Measurements from ENCODE around the gene ZFYVE26. TPM values are rescaled to one million over a fixed set of nuclear protein-coding genes. Genes with fewer than 3 reads are reported as not detected.
A peak's percentile ranks its signal among the peaks of the same experiment; 100 is the strongest.

The ZFYVE26 gene
- total and polyA plus RNA-seq, 10 of the 15 experiments (the other 5 are each of a cell fraction or from before 2014, with no cell fraction given), result 1.00 to 25.6 (median 12.0) TPM

GRCh38 chr14:67819563-67820421 lies 3.4 kb upstream of the ZFYVE26 start, which contains the start of gene RAD51B (continued):
- TF ChIP-seq SPI1 (IDR thresholded peaks at IDR 0.05; ENCODE audit: borderline replicate concordance, insufficient read depth, low read depth, low read length) (0 out of 2 replicates have a peak, but pooled peaks have one; percentile 1), ATF7 (IDR thresholded peaks at IDR 0.05; ENCODE audit: low read depth) (0 out of 2 replicates have a peak, but pooled peaks have one; percentile 15), CREM (IDR thresholded peaks at IDR 0.05; ENCODE audit: low read depth) (peak; percentile 81), NFXL1 (IDR thresholded peaks at IDR 0.05; ENCODE audit: borderline replicate concordance) (no peak), PAX8 (IDR thresholded peaks at IDR 0.05) (no peak), NFYA (IDR thresholded peaks at IDR 0.05; ENCODE audit: borderline replicate concordance, low read depth, low read length) (peak; percentile 72; the same call in 1 of the 2 replicates), EED (IDR thresholded peaks at IDR 0.05; ENCODE audit: low read depth) (peak; percentile 38), CHD2 (IDR thresholded peaks at IDR 0.05; ENCODE audit: borderline replicate concordance, low read depth, low read length) (peak; percentile 94), RUNX3 (IDR thresholded peaks at IDR 0.05; ENCODE audit: low read length) (peak; percentile 76), MXI1 (IDR thresholded peaks at IDR 0.05; ENCODE audit: low read depth, low read length) (peak; percentile 27; the same call in 1 of the 2 replicates), TCF12 (IDR thresholded peaks at IDR 0.05; ENCODE audit: low read depth, low read length) (no peak), PML (IDR thresholded peaks at IDR 0.05; ENCODE audit: low read length) (peak; percentile 64; the same call in 1 of the 2 replicates)
- TF ChIP-seq, protein P1, sequence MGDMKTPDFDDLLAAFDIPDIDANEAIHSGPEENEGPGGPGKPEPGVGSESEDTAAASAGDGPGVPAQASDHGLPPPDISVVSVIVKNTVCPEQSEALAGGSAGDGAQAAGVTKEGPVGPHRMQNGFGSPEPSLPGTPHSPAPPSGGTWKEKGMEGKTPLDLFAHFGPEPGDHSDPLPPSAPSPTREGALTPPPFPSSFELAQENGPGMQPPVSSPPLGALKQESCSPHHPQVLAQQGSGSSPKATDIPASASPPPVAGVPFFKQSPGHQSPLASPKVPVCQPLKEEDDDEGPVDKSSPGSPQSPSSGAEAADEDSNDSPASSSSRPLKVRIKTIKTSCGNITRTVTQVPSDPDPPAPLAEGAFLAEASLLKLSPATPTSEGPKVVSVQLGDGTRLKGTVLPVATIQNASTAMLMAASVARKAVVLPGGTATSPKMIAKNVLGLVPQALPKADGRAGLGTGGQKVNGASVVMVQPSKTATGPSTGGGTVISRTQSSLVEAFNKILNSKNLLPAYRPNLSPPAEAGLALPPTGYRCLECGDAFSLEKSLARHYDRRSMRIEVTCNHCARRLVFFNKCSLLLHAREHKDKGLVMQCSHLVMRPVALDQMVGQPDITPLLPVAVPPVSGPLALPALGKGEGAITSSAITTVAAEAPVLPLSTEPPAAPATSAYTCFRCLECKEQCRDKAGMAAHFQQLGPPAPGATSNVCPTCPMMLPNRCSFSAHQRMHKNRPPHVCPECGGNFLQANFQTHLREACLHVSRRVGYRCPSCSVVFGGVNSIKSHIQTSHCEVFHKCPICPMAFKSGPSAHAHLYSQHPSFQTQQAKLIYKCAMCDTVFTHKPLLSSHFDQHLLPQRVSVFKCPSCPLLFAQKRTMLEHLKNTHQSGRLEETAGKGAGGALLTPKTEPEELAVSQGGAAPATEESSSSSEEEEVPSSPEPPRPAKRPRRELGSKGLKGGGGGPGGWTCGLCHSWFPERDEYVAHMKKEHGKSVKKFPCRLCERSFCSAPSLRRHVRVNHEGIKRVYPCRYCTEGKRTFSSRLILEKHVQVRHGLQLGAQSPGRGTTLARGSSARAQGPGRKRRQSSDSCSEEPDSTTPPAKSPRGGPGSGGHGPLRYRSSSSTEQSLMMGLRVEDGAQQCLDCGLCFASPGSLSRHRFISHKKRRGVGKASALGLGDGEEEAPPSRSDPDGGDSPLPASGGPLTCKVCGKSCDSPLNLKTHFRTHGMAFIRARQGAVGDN (IDR thresholded peaks at IDR 0.05), result 0 out of 2 replicates have a peak, but pooled peaks have one; percentile 12
- TF ChIP-seq, protein P2, sequence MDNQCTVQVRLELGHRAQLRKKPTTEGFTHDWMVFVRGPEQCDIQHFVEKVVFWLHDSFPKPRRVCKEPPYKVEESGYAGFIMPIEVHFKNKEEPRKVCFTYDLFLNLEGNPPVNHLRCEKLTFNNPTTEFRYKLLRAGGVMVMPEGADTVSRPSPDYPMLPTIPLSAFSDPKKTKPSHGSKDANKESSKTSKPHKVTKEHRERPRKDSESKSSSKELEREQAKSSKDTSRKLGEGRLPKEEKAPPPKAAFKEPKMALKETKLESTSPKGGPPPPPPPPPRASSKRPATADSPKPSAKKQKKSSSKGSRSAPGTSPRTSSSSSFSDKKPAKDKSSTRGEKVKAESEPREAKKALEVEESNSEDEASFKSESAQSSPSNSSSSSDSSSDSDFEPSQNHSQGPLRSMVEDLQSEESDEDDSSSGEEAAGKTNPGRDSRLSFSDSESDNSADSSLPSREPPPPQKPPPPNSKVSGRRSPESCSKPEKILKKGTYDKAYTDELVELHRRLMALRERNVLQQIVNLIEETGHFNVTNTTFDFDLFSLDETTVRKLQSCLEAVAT (IDR thresholded peaks at IDR 0.05), result 0 out of 2 replicates have a peak, but pooled peaks have one; percentile 2
- TF ChIP-seq, protein P3, sequence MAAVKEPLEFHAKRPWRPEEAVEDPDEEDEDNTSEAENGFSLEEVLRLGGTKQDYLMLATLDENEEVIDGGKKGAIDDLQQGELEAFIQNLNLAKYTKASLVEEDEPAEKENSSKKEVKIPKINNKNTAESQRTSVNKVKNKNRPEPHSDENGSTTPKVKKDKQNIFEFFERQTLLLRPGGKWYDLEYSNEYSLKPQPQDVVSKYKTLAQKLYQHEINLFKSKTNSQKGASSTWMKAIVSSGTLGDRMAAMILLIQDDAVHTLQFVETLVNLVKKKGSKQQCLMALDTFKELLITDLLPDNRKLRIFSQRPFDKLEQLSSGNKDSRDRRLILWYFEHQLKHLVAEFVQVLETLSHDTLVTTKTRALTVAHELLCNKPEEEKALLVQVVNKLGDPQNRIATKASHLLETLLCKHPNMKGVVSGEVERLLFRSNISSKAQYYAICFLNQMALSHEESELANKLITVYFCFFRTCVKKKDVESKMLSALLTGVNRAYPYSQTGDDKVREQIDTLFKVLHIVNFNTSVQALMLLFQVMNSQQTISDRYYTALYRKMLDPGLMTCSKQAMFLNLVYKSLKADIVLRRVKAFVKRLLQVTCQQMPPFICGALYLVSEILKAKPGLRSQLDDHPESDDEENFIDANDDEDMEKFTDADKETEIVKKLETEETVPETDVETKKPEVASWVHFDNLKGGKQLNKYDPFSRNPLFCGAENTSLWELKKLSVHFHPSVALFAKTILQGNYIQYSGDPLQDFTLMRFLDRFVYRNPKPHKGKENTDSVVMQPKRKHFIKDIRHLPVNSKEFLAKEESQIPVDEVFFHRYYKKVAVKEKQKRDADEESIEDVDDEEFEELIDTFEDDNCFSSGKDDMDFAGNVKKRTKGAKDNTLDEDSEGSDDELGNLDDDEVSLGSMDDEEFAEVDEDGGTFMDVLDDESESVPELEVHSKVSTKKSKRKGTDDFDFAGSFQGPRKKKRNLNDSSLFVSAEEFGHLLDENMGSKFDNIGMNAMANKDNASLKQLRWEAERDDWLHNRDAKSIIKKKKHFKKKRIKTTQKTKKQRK (IDR thresholded peaks at IDR 0.05; ENCODE audit: low read depth, low read length), result no peak

Measured in GM12878 (cell line).